ENCODE data around the gene C2orf68. TPM values are rescaled to one million over a fixed set of nuclear protein-coding genes. Genes with fewer than 3 reads are reported as not detected.
"Not testable (repeated sequence)": the region's sequence is repeated elsewhere in the genome, so short reads cannot be mapped to it uniquely, and the experiment has no call there.

C2orf68 gene
- total and polyA plus RNA-seq, 7 donors: 10.6 to 23.0 (median 13.0) TPM

GRCh38 chr2:85561280-85562212, 50.3 kb downstream of the C2orf68 start, which contains the start of gene GGCX:
GGCX (minus strand) TSS chr2:85561493; CDS start chr2:85561428, 65 bp downstream.
- Histone ChIP-seq H3K36me3 (peaks cover 0 to 24% (median 3%) of the 10 kb centered on the region in 4 donors), H3K4me1 (peaks cover 0 to 23% (median 17%) of the 10 kb centered on the region in 4 donors), H3K4me3 (peak within 1 kb of the TSS; percentile 67 to 86 (median 78)), H3K9me3 (no peaks in the 10 kb centered on the region), H3K27ac (peak within 1 kb of the TSS; percentile 85 to 90 (median 88)), H3K27me3 (no peaks in the 10 kb centered on the region)
- TF ChIP-seq CTCF (IDR thresholded peaks at IDR 0.05) (peak in 1 of 4 experiments; percentile 26), POLR2AphosphoS5 (IDR thresholded peaks at IDR 0.05) (peak; percentile 85 to 93 (median 90)), EP300 (IDR thresholded peaks at IDR 0.05) (peak in 1 of 4 donors; percentile 69), POLR2A (IDR thresholded peaks at IDR 0.05) (peak; percentile 75 to 83)
- WGBS, 2 donors: 2 to 3% methylated on average over 64 of the region's 64 CpGs
- intact Hi-C loops (cut with DNase I): loop anchor here (2.0 to 5.0 kb wide), 2 partner anchors 21 to 41 kb away; partner anchors contain the start of gene TMEM150A
- peak; percentile 97 for DNase-seq

GRCh38 chr2:85560812-85561279, 51.0 kb downstream of the C2orf68 start:
- intact Hi-C loops (cut with DNase I): loop anchor here (2.0 to 5.0 kb wide), 2 partner anchors 20 to 41 kb away; partner anchors contain the start of gene TMEM150A
- Histone ChIP-seq H3K4me1 (peaks cover 0 to 23% (median 17%) of the 10 kb centered on the region in 4 donors), H3K27me3 (no peaks in the 10 kb centered on the region), H3K4me3 (peak overlapping the region; percentile 67 to 86 (median 78)), H3K9me3 (no peaks in the 10 kb centered on the region), H3K36me3 (peaks cover 0 to 31% (median 3%) of the 10 kb centered on the region in 4 donors), H3K27ac (peak overlapping the region; percentile 85 to 90 (median 88))
- DNase-seq: no peak
- no peak for TF ChIP-seq POLR2A (IDR thresholded peaks at IDR 0.05)
- TF ChIP-seq POLR2AphosphoS5 (IDR thresholded peaks at IDR 0.05): no peak
- no peak for TF ChIP-seq CTCF (IDR thresholded peaks at IDR 0.05)
- TF ChIP-seq EP300 (IDR thresholded peaks at IDR 0.05): no peak
- WGBS, 2 donors: 2 to 7% methylated on average over 14 of the region's 14 CpGs

GRCh38 chr2:85560403-85560726, 51.5 kb downstream of the C2orf68 start:
- not testable (repeated sequence) for H3K27me3 ChIP-seq, DNase-seq, H3K9me3 ChIP-seq
- intact Hi-C loops (cut with DNase I): loop anchor here (2.0 to 5.0 kb wide), 2 partner anchors 20 to 42 kb away; partner anchors contain the start of gene TMEM150A
- H3K4me1 ChIP-seq: peaks cover 0 to 23% (median 17%) of the 10 kb centered on the region in 4 donors
- H3K27ac ChIP-seq: peak overlapping the region in 3 of 4 donors; percentile 85 to 90 (median 88)
- 82 to 89% methylated on average over 12 of the region's 12 CpGs for WGBS, 2 donors
- peaks cover 0 to 36% (median 6%) of the 10 kb centered on the region in 4 donors for H3K36me3 ChIP-seq
- H3K4me3 ChIP-seq: peak overlapping the region in 3 of 4 donors; percentile 67 to 86 (median 79)

- H3K4me3 ChIP-seq: no peak overlapping the region
- peaks cover 11 to 58% (median 24%) of the 10 kb centered on the region in 4 donors for H3K36me3 ChIP-seq
- WGBS, 2 donors: 97 to 100% methylated on average over 1 of the region's 1 CpG
- no peak overlapping the region for H3K27ac ChIP-seq
- H3K27me3 ChIP-seq: no peaks in the 10 kb centered on the region
- DNase-seq: no peak
- peaks cover 0 to 23% (median 17%) of the 10 kb centered on the region in 4 donors for H3K4me1 ChIP-seq
- intact Hi-C loops (cut with DNase I): no loop called here
- no peaks in the 10 kb centered on the region for H3K9me3 ChIP-seq
- TF ChIP-seq CTCF (IDR thresholded peaks at IDR 0.05) (no peak), POLR2A (IDR thresholded peaks at IDR 0.05) (no peak), EP300 (IDR thresholded peaks at IDR 0.05) (no peak), POLR2AphosphoS5 (IDR thresholded peaks at IDR 0.05) (no peak)
These were observed 53.7 kb downstream of the C2orf68 start for GRCh38 chr2:85558160-85558559.

GRCh38 chr2:85557130-85557529, 54.7 kb downstream of the C2orf68 start:
- DNase-seq: no peak
- Histone ChIP-seq H3K27ac (no peak overlapping the region), H3K4me3 (no peak overlapping the region), H3K9me3 (no peaks in the 10 kb centered on the region), H3K4me1 (peaks cover 0 to 21% (median 16%) of the 10 kb centered on the region in 4 donors), H3K27me3 (no peaks in the 10 kb centered on the region), H3K36me3 (peaks cover 15 to 68% (median 33%) of the 10 kb centered on the region in 4 donors)
- WGBS, 2 donors: 92 to 95% methylated on average over 5 of the region's 5 CpGs
- intact Hi-C loops (cut with DNase I): no loop called here
- TF ChIP-seq POLR2AphosphoS5 (IDR thresholded peaks at IDR 0.05) (no peak), POLR2A (IDR thresholded peaks at IDR 0.05) (no peak), EP300 (IDR thresholded peaks at IDR 0.05) (no peak), CTCF (IDR thresholded peaks at IDR 0.05) (no peak)
